Right renal cortex interstitium (tissue), 3 donors: ENCODE results near the gene MTG1. TPM values are rescaled to one million over a fixed set of nuclear protein-coding genes. Genes with fewer than 3 reads are reported as not detected.
"Not testable (repeated sequence)": the region's sequence is repeated elsewhere in the genome, so short reads cannot be mapped to it uniquely, and the experiment has no call there.

Experiments used
- DNase-seq, 3 donors: peaks; one replicate each; pipeline ENCODE4 v3.0.0-alpha.2; 2013; ENCODE audit warnings: low read depth in 3 of 3, low spot score in 2 of 3
- polyA plus RNA-seq, 3 donors: library from polyadenylated mRNA; unstranded; fragments of 120-200 nt; gene quantifications; one replicate each; pipeline ENCODE4 v1.2.1, GENCODE V29; 2013; ENCODE audit not compliant: insufficient read length in 3 of 3

Gene MTG1
- polyA plus RNA-seq, 3 donors = 63.4 to 66.6 (median 65.1) TPM

GRCh38 chr10:133396035-133396624, 2.2 kb downstream of the MTG1 start:
- DNase-seq = no peak

- DNase-seq = no peak
These were observed 4.0 kb downstream of the MTG1 start for GRCh38 chr10:133397938-133398337.

GRCh38 chr10:133399123-133399601, 5.2 kb downstream of the MTG1 start:
- no peak for DNase-seq

DNA sequence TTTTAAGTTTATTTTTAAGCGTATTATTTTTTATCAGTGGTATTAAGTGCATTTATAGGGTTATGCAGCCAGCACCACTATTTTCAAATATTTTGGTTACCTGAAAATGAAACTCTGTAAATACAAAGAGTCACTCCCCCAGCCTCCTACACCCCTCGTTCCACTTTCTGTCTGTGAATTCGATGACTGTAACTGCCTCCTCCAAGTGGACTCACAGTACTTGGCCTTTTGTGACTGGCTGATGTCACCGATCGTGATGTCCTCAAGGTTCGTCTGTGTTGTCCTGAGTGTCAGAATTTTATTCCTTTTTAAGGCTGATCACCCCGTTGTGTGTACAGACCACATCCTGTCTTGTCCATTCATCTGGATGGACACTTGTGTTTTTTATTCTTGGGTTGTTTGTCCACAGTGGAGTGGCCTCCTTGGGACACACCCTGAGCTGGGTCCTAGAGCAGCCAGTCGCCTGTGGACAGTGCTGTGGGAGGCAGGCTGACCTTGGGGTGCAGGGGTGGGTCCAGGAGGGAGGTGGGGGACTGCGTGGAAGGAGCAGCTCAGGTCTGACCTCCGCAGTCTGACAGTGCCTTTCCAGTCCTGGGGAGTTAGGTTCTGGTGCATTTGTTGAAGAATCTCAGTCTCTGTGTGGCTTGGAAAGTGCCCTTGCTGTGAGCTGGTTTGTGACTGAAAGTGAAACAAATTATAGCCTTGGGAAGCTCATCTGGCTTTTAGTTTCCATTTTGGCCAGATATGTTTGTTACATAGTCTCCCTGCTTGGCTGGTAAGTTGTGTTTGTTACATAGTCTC, 6.9 kb downstream of the MTG1 start:
- DNase-seq = no peak

GRCh38 chr10:133401500-133401899, 7.5 kb downstream of the MTG1 start:
- no peak for DNase-seq

GRCh38 chr10:133401981-133402725, 8.2 kb downstream of the MTG1 start:
- DNase-seq = no peak

GRCh38 chr10:133403359-133403758, 9.4 kb downstream of the MTG1 start:
- DNase-seq = no peak

GRCh38 chr10:133403784-133404183, 9.8 kb downstream of the MTG1 start:
- DNase-seq = no peak

GRCh38 chr10:133405272-133405671, 11.3 kb downstream of the MTG1 start:
- DNase-seq = no peak

- no peak for DNase-seq
These were observed 12.0 kb downstream of the MTG1 start for GRCh38 chr10:133405844-133406527.

- no peak for DNase-seq
These were observed 17.8 kb downstream of the MTG1 start for GRCh38 chr10:133411523-133412380.

DNA sequence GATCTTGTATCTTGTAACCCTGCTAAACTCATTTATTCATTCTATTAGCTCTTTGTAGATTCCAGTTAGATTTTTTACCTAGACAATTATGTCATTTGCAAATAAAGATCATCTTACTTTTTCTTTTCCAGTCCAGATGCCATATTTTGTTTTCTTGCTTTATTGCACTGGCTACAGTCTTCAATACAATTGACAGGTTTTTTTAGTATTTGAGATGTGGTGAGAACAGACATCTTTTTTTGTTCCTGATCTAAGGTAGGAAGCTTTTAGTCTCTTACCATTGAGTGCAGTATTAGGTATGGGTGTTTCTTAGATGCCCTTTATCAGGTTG, 18.4 kb downstream of the MTG1 start:
- no peak for DNase-seq

DNA sequence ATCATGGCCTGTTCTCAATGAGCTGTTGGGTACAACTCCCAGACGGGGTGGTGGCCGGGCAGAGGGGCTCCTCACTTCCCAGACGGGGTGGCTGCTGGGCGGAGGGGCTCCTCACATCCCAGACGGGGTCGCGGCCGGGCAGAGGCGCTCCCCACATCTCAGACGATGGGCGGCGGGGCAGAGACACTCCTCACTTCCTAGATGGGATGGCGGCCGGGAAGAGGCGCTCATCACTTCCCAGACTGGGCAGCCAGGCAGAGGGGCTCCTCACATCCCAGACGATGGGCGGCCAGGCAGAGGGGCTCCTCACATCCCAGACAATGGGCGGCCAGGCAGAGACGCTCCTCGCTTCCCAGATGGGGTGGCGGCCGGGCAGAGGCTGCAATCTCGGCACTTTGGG, 20.4 kb downstream of the MTG1 start:
- DNase-seq = not testable (repeated sequence)

DNA sequence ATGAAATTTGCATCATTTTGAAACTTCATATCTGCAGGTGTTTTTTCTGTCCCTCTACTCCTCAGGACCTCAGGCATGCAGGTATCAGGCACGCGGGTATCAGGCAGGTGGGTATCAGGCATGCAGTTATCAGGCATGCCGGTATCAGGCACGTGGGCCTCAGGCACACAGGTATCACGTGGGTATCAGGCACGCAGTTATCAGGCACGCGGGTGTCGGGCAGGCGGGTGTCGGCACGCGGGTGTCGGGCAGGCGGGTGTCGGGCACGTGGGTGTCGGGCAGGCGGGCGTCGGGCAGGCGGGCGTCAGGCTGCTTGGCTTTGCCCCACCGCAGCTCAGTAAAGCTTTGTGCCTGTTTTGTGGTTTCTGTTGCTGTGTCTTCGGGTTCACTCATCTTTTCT, 21.8 kb downstream of the MTG1 start:
- DNase-seq = no peak

DNA sequence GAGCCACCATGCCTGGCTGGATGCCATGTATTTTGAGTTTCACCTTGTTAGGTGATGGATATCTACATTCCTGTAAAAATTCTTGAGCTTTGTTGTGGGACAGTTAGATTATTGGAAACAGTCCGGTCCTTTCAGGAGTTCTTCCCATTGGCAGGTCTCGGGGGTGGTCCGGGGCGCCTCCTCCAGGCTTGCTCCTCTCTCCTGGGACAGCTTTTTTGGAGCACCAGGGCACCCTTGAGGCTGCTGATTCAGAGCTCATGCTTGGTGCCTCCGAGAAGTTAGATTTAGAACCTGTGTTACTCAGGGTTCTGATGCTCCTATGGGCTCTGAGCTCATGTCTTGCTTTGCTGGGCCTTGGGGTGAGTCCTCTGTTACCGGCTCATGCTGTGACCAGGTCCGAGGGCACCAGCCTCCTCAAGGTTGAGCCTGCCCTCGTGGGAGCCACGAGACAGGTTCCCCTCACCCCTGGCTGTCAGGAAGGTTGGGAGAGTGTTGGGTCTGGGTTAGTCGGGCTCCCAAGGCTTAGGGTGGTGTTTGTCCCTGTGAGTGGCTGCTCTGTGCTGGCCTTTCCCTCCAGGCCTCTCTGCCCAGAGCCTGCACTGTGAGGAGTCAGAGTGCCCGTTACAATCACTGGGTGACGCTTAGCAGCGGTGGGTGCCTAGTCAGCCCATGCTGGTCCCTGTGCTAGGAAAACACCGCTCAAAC, 24.5 kb downstream of the MTG1 start:
- DNase-seq = no peak

DNA sequence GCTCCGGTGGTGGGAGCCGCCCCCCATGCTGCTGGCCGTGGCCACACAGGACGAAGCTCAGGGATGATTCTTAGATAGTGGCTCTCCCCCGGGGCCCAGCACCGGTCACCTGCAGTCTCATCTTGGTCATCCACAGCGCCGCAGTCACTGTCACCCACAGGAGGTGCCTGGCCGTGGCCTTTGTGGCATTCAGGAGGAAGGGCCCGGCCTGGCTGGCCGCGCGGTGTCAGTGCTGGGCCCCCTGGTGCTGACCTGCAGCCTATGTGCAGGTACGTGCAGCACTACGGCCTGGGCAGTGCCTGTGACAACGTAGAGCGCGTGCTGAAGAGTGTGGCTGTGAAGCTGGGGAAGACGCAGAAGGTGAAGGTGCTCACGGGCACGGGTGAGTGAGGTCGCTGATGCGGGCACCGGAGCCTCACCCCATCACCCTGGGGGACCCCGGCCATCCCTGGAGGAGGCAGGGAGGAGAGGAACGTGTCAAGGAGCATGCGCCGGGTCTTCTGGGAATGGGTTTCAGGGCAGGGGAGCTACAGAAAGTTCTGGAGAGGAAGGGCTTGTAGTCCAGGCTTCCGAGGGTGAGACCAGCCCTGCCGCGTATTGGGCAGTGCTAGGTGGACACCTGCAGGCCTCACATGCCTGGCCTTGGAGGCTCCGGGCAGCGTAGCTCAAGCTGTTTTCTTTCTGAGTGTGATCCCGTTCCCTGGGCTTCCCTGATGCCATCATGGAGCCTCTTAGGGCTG, 25.4 kb downstream of the MTG1 start:
- DNase-seq = no peak

DNA sequence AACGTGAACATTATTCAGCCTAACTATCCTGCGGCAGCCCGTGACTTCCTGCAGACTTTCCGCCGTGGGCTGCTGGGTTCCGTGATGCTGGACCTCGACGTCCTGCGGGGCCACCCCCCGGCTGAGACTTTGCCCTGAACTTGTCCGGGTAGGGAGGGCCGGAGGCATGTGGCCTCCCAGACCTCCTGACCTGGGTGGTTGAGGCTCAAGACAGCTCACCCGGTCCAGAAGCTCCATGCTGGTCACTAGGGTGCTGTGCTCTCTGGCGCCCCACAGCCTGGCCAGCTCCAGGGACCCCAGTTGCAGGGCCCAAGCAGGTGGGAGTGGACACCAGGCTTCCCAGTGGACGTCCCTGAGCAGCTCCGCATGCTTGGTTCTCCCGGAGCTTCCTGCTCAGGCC, 26.1 kb downstream of the MTG1 start:
- DNase-seq = no peak

GRCh38 chr10:133420579-133420978, 26.6 kb downstream of the MTG1 start:
- DNase-seq = no peak
